GM18907 (cell line): Measurements from ENCODE around the gene TMEM81.

Source experiments
- ATAC-seq: cut with Tn5 transposase; IDR thresholded peaks from one replicate; pipeline ENCODE4 v1.9.1; 2021; ENCODE audit warnings: mild to moderate bottlenecking, moderate library complexity; ENCODE audit not compliant: unreplicated experiment

TMEM81 gene

DNA sequence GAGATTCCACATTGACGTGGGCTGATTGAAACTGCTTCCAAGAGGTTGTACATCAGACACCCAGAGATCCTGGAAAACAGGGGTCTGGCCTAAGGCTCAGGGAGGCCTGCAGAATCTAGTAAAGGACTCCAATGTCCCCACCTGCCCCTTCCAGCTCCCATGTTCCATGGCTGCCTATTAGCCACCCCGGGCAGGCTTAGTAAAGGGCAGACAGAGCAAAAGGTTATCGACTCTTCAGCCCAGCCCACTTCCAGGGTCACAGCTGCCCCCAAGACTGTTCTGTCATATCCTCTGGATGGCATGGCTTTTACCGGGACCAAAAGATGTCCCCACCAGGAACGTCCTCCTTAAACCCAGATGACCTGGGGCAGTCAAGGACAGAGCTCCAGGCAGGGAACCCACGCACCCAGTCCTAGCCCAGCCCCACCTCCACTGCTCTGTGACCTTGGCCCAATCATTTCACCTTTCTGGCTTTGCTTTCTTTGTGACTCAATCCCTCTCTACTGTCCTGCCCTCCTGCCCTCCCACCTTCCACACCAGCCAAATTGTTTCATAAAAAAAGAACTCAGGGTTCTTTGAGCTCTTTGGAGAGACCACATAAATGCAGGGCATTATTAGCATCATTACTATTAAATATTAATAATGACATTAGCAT, 46.0 kb downstream of the TMEM81 start:
- no peak for ATAC-seq

DNA sequence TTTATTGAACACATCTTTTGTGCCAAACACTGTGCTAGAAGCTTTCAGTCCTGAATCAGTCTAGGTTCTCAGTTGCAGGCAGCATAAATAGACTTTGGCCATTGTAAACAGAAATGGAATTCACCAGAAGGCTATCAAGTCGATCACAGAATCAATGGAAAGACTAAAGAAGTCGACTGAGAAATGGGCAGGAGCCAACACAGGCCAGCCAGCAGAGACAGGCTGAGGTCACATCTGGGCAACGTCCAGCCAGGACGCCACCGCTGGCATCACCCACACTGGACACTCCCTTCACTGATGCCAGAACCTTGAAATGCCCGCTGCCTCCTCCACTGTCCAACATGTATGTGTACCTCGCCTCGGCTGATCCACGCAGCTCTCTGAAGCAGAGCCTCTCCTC, 46.7 kb downstream of the TMEM81 start:
- ATAC-seq = no peak
